HL-60 (cell line): ENCODE data around the gene ARL11.

ENCODE experiments used
- DNase-seq, 2 experiments: peaks; one replicate each; pipeline ENCODE4 v3.0.0-alpha.2; 2010 to 2020; ENCODE audit warnings: low read depth in 1 of 2, low spot score in 1 of 2
- H3K27ac ChIP-seq: fragments of 250-450 bp; sonication (Bioruptor Pico); replicated peaks from 2 replicates; pipeline ENCODE4 v1.5.1; 2020; ENCODE audit warnings: mild to moderate bottlenecking, moderate library complexity
- H3K27me3 ChIP-seq: fragments of 250-450 bp; sonication (Bioruptor Pico); 2 replicates; pipeline ENCODE4 v1.5.1; 2021; ENCODE audit warnings: mild to moderate bottlenecking, moderate library complexity; ENCODE audit not compliant: insufficient read depth, poor library complexity, severe bottlenecking
- H3K4me3 ChIP-seq: replicated peaks from 2 replicates; pipeline ENCODE4 v1.5.1; 2011; ENCODE audit warnings: mild to moderate bottlenecking, control low read depth, low read length; ENCODE audit not compliant: insufficient read depth
- CTCF ChIP-seq: IDR thresholded peaks from one replicate; pipeline ENCODE4 v1.5.1; 2011; ENCODE audit warnings: low read length, control low read depth, inconsistent platforms; ENCODE audit not compliant: insufficient read depth
- GABPA ChIP-seq: IDR thresholded peaks from 2 replicates; pipeline ENCODE4 v1.6.1; 2012; ENCODE audit warnings: low read depth
- POLR2AphosphoS5 ChIP-seq: IDR thresholded peaks from 2 replicates; pipeline ENCODE4 v1.6.1; 2012; ENCODE audit warnings: low read depth
- REST ChIP-seq: IDR thresholded peaks from 2 replicates; pipeline ENCODE4 v1.6.1; 2012; ENCODE audit warnings: low read depth; ENCODE audit not compliant: insufficient replicate concordance
- SPI1 ChIP-seq: IDR thresholded peaks from 2 replicates; pipeline ENCODE4 v1.6.1; 2012; ENCODE audit warnings: low read depth, mild to moderate bottlenecking, borderline replicate concordance
- long read RNA-seq: library from polyadenylated mRNA; unstranded; transcript quantifications from one replicate; pipeline ENCODE4 v2.0.0, GENCODE V29; 2020

The ARL11 gene
- long read RNA-seq, transcript ARL11-201 (2 exons, 3,760 nt) = major isoform, 65 of 67 reads
- long read RNA-seq, partial matches to known transcripts = 0 of 67 reads
- long read RNA-seq, other reads (novel, unspliced or antisense) = 2 of 67 reads

GRCh38 chr13:49627831-49628652 lies at the start of gene ARL11:
Gene ARL11 (plus strand): TSS chr13:49628507. CDS start chr13:49630448, 1,941 bp downstream.
- no peak for TF ChIP-seq GABPA
- peak; percentile 98 for TF ChIP-seq POLR2AphosphoS5
- no peak for TF ChIP-seq CTCF
- peak; percentile 84 for TF ChIP-seq SPI1
- peak; percentile 70 for TF ChIP-seq REST
- H3K4me3 ChIP-seq = peak within 1 kb of the TSS; percentile 48
- peak within 1 kb of the TSS; percentile 89 for H3K27ac ChIP-seq
- DNase-seq = peak; percentile 81 to 98
- H3K27me3 ChIP-seq = no peaks in the 10 kb centered on the region

- Histone ChIP-seq H3K27ac (no peak overlapping the region), H3K4me3 (no peak overlapping the region), H3K27me3 (no peaks in the 10 kb centered on the region)
- DNase-seq = no peak
- no peak for TF ChIP-seq POLR2AphosphoS5
- TF ChIP-seq SPI1 = no peak
- no peak for TF ChIP-seq GABPA
- TF ChIP-seq REST = no peak
Observed at GRCh38 chr13:49579501-49579900, 48.8 kb upstream of the ARL11 start.

GRCh38 chr13:49580980-49581680 lies 47.2 kb upstream of the ARL11 start:
- DNase-seq = no peak
- Histone ChIP-seq H3K4me3 (no peak overlapping the region), H3K27ac (no peak overlapping the region), H3K27me3 (no peaks in the 10 kb centered on the region)
- TF ChIP-seq SPI1 (no peak), REST (no peak), CTCF (no peak), POLR2AphosphoS5 (no peak), GABPA (no peak)
